Gastrocnemius medialis (tissue), 4 donors: ENCODE results near the gene SLC29A2. TPM values are rescaled to one million over a fixed set of nuclear protein-coding genes. Genes with fewer than 3 reads are reported as not detected.

Source experiments
- ATAC-seq, 2 donors: fragments of 150-250 bp; one replicate each; pipeline ENCODE4 v1.9.1; 2016
- DNase-seq, 2 donors: peaks; one replicate each; pipeline ENCODE4 v3.0.0-alpha.2; 2019
- H3K27ac ChIP-seq, 4 donors: fragments of 200-600 bp; sonication (generic); 1 replicate in 1 of 4; 2 replicates in 3 of 4; pipeline ENCODE4 v1.5.1; 2016 to 2018; ENCODE audit warnings: mild to moderate bottlenecking in 2 of 4, moderate library complexity in 1 of 4
- H3K27me3 ChIP-seq, 3 donors: fragments of 200-600 bp; sonication (generic) in 2 of 3; 1 replicate in 1 of 3; 2 replicates in 2 of 3; pipeline versions ENCODE4 v1.5.1 to v1.6.0; 2016 to 2019; ENCODE audit warnings: mild to moderate bottlenecking in 1 of 3, moderate library complexity in 1 of 3
- H3K36me3 ChIP-seq, 2 donors: fragments of 200-600 bp; sonication (generic) in 1 of 2; one replicate each; pipeline ENCODE4 v1.5.1; 2017 to 2018
- H3K4me1 ChIP-seq, 2 donors: fragments of 200-600 bp; sonication (generic) in 1 of 2; one replicate each; pipeline ENCODE4 v1.5.1; 2016 to 2017; ENCODE audit warnings: mild to moderate bottlenecking in 2 of 2
- H3K4me3 ChIP-seq, 4 donors: fragments of 200-600 bp; sonication (generic) in 3 of 4; 1 replicate in 1 of 4; 2 replicates in 3 of 4; pipeline ENCODE4 v1.5.1; 2016 to 2019; ENCODE audit warnings: mild to moderate bottlenecking in 2 of 4
- H3K9me3 ChIP-seq, 3 donors: fragments of 200-600 bp; sonication (generic) in 2 of 3; 1 replicate in 1 of 3; 2 replicates in 2 of 3; pipeline ENCODE4 v1.5.1; 2016 to 2019
- POLR2A ChIP-seq, 2 donors: fragments of 450-650 bp; IDR thresholded peaks; one replicate each; pipeline ENCODE4 v1.6.1; 2017; ENCODE audit warnings: antibody characterized with exemption in 2 of 2, mild to moderate bottlenecking in 2 of 2, moderate library complexity in 2 of 2
- in situ Hi-C, 4 donors: fragments of 200-750 bp; cut with MboI; loops; one replicate each; pipeline versions ENCODE4 v1.15.0 to v1.8.0; 2017; ENCODE audit warnings: low sequenced_read_pairs in 4 of 4
- intact Hi-C: fragments of 100-400 bp; cut with DNase I; formaldehyde crosslinking; loops from one replicate; pipeline ENCODE4 v1.15.1; 2023; ENCODE audit warnings: low total_unique reads
- total RNA-seq, 4 donors: library from RNA; depleted of rRNA; stranded (reverse); fragments of >200 nt; gene quantifications; one replicate each; pipeline versions ENCODE4 v1.1.0 to v1.2.3, GENCODE V29; 2016
- TF ChIP-seq, protein P1 (sequence below), 5 experiments: fragments of 450-650 bp in 3 of 5; fragments of 200-600 bp in 2 of 5; sonication (generic) in 2 of 5; IDR thresholded peaks in 4 of 5; conservative IDR thresholded peaks in 1 of 5; 1 replicate in 4 of 5; 2 replicates in 1 of 5; pipeline ENCODE4 v1.5.1; 2016 to 2019; ENCODE audit warnings: antibody characterized with exemption in 5 of 5, mild to moderate bottlenecking in 3 of 5, moderate library complexity in 3 of 5

The SLC29A2 gene
- total RNA-seq, 4 donors from 2014 or later, result 39.2 to 106 (median 70.6) TPM

DNA sequence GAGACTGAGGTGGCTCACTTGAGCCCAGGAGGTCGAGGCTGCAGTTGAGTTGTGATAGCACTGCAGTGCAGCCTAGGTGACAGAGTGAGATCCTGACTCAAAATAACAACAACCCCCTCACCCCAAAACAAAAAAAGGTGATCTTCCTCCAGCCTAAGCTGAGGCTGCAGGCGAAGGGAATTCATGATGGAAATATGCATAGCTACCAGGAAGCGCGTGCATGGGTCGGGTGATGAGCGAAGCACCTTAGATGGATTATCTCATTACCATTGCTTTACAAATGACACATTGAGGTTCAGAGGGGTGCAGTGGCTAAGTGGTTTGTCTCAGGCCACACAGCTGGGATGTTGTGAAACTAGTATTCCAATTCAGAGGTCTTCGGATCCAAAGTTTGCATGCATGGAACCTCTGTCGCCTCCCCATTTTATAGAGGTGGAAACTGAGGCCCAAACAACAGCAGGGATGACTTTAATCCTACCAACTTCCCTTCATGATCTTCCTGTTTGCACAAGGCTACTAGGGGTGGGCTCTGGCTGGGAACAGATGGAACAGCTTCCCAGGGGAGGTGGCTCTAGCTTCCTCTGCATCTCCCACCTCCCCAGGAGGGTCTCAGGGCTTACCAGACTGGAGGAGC is 4.6 kb downstream of the SLC29A2 start:
- H3K27me3 ChIP-seq, result no peaks in the 10 kb centered on the region
- peak overlapping the region; percentile 76 to 99 (median 98) for H3K27ac ChIP-seq
- H3K4me3 ChIP-seq, result no peak overlapping the region
- TF ChIP-seq, protein P1, sequence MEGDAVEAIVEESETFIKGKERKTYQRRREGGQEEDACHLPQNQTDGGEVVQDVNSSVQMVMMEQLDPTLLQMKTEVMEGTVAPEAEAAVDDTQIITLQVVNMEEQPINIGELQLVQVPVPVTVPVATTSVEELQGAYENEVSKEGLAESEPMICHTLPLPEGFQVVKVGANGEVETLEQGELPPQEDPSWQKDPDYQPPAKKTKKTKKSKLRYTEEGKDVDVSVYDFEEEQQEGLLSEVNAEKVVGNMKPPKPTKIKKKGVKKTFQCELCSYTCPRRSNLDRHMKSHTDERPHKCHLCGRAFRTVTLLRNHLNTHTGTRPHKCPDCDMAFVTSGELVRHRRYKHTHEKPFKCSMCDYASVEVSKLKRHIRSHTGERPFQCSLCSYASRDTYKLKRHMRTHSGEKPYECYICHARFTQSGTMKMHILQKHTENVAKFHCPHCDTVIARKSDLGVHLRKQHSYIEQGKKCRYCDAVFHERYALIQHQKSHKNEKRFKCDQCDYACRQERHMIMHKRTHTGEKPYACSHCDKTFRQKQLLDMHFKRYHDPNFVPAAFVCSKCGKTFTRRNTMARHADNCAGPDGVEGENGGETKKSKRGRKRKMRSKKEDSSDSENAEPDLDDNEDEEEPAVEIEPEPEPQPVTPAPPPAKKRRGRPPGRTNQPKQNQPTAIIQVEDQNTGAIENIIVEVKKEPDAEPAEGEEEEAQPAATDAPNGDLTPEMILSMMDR (IDR thresholded peaks at IDR 0.05 in 4 of 5, conservative IDR thresholded peaks at IDR 0.05 in 1 of 5), result no peak
- no peak for TF ChIP-seq POLR2A (IDR thresholded peaks at IDR 0.05)
- H3K36me3 ChIP-seq, result peaks cover 0 to 60% of the 10 kb centered on the region in 2 donors
- intact Hi-C loops, result no loop called here
- ATAC-seq (no peak), DNase-seq (no peak)
- in situ Hi-C loops, result no loop called here
- H3K4me1 ChIP-seq, result peaks cover 37 to 43% of the 10 kb centered on the region in 2 donors
- no peaks in the 10 kb centered on the region for H3K9me3 ChIP-seq

DNA sequence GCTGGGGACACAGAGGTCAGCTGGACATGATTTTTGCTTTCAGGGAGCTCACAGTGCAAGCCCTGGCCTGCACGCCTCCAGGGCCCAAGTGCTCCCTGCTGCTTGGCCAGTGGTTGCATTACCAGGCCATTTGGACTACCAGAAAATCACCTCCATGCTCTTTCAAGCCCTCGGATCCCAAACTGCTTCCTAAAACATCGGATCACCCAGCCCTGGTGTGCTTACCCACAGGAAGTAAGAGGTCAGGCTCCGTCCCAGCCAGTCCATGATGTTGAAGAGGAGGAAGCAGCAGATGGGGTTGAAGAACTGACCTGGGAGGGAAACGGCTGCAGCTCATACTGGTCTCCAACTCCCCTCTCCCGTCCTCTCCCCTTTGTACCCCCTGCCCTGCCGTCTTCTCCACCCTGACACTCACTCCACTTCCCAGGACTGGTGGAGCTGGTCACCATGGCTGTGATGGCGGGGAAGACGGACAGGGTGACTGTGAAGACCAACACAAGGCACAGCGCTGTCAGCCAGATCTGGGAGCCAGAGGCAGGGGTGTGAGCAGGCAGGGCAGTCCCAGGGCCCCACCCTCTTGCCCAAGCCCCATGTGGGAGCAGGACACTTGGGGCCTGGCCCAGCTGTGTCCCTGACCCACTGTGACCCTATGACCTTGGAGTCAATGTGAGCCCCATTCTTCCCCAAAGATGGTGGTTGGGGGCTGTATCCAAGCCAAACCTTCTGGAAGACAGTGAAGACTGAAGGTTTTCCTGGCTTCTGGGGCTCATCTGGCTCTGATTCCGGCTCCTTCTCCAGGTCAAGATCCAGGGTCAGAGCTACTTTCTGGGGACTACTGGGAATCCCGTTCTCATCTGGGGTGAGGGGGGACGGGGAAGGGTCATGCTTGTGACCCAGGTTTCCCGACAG is 5.6 kb downstream of the SLC29A2 start:
- Histone ChIP-seq H3K36me3 (peaks cover 0 to 60% of the 10 kb centered on the region in 2 donors), H3K4me1 (peaks cover 37 to 43% of the 10 kb centered on the region in 2 donors), H3K9me3 (no peaks in the 10 kb centered on the region), H3K4me3 (no peak overlapping the region), H3K27ac (peak overlapping the region; percentile 62 to 98 (median 74)), H3K27me3 (no peaks in the 10 kb centered on the region)
- ATAC-seq (no peak), DNase-seq (no peak)
- TF ChIP-seq, protein P1 (IDR thresholded peaks at IDR 0.05 in 4 of 5, conservative IDR thresholded peaks at IDR 0.05 in 1 of 5), result no peak
- TF ChIP-seq POLR2A (IDR thresholded peaks at IDR 0.05), result no peak
- intact Hi-C loops (no loop called here), in situ Hi-C loops (no loop called here)

DNA sequence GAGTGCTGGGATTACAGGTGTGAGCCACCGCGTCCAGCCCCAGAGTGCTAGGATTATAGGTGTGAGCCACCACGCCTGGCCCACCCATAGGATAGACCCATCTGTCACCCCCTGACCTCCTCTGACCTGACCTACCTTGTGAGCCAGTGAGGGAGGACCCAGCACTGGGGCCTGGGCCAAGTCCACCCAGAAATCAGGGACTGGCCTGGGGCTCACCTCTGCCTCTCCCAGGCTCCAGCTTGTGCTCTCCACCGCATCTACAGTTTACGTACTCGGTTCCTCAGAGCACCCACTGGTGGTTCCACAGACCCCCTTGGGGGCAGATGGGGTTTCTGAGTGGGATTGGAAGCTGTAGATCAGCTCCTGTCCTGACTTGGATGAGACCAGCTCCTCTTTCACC is 6.4 kb downstream of the SLC29A2 start:
- DNase-seq (no peak), ATAC-seq (no peak)
- TF ChIP-seq, protein P1 (IDR thresholded peaks at IDR 0.05 in 4 of 5, conservative IDR thresholded peaks at IDR 0.05 in 1 of 5), result no peak
- no peak for TF ChIP-seq POLR2A (IDR thresholded peaks at IDR 0.05)
- Histone ChIP-seq H3K4me1 (peaks cover 34 to 39% of the 10 kb centered on the region in 2 donors), H3K36me3 (peaks cover 0 to 60% of the 10 kb centered on the region in 2 donors), H3K9me3 (no peaks in the 10 kb centered on the region), H3K27me3 (no peaks in the 10 kb centered on the region), H3K4me3 (no peak overlapping the region), H3K27ac (peak overlapping the region; percentile 62 to 98 (median 74))
- in situ Hi-C loops (no loop called here), intact Hi-C loops (no loop called here)

DNA sequence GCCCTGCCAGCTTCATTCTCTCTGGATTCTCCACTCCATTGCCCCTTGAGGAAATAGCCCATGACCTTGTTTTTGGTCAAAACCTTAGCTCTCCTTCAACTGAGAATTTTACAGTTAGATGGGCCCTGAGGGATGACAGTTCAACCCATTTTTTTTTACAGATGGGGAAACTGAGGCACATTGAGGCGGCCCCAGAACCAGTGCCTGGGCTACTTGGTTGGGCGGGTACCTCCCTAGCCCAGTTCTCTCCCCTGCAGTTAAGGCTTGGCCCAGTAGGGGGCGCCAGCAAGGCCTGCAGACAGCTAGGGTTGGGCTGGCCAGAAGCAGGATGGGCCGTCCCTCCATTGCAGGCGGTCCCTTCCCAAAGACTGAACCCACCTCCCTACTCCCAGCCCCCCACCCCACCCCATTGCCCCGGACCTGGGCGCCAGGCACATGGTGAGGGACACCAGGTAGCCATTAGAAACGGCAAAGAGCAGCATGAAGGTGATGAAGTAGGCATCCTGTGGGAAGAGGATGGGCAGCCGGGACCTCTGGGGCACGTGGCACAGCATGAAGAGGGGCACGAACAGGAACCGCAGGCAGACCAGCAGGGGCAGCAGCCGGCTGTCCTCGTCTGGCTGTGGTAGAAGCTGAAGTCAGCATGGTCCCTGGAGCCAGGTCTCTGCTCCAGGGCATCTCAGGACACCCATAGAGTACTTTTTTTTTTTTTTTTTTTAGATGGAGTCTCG is 7.6 kb downstream of the SLC29A2 start:
- peaks cover 27% of the 10 kb centered on the region in 2 donors for H3K4me1 ChIP-seq
- H3K27me3 ChIP-seq, result no peaks in the 10 kb centered on the region
- TF ChIP-seq POLR2A (IDR thresholded peaks at IDR 0.05), result no peak
- TF ChIP-seq, protein P1 (IDR thresholded peaks at IDR 0.05 in 4 of 5, conservative IDR thresholded peaks at IDR 0.05 in 1 of 5), result peak; percentile 57 to 82 (median 73)
- peak overlapping the region; percentile 60 to 98 (median 60) for H3K27ac ChIP-seq
- H3K9me3 ChIP-seq, result no peaks in the 10 kb centered on the region
- peak in 1 of 2 donors; percentile 35 for ATAC-seq
- in situ Hi-C loops, result no loop called here
- DNase-seq, result peak in 1 of 2 donors; percentile 65
- H3K36me3 ChIP-seq, result peaks cover 0 to 57% of the 10 kb centered on the region in 2 donors
- no peak overlapping the region for H3K4me3 ChIP-seq
- intact Hi-C loops, result loop anchor here (1.0 kb wide), 1 partner anchor 25 kb away; no protein-coding TSS in a partner anchor
